Activated naive CD8-positive, alpha-beta T cell (primary cell): ENCODE data around the gene BRD1.

Experiments used
- H3K27ac Mint-ChIP-seq: one replicate; pipeline ENCODE4 v1.8.0; 2021; ENCODE audit warnings: mixed read lengths
- H3K27me3 Mint-ChIP-seq: one replicate; pipeline ENCODE4 v1.8.0; 2021; ENCODE audit warnings: mixed read lengths
- H3K36me3 Mint-ChIP-seq: one replicate; pipeline ENCODE4 v1.8.0; 2021; ENCODE audit warnings: mixed read lengths
- H3K4me1 Mint-ChIP-seq: one replicate; pipeline ENCODE4 v1.8.0; 2021; ENCODE audit warnings: low read depth, mixed read lengths
- H3K4me3 Mint-ChIP-seq: one replicate; pipeline ENCODE4 v1.8.0; 2021; ENCODE audit warnings: mild to moderate bottlenecking, mixed read lengths
- H3K9me3 Mint-ChIP-seq: one replicate; pipeline ENCODE4 v1.8.0; 2021; ENCODE audit warnings: low read depth, mixed read lengths

The BRD1 gene

GRCh38 chr22:49803737-49804375 lies 23.8 kb downstream of the BRD1 start:
- Mint-ChIP-seq H3K27ac (no peak overlapping the region), H3K36me3 (peaks cover 2% of the 10 kb centered on the region), H3K4me3 (no peak overlapping the region), H3K4me1 (peaks cover 59% of the 10 kb centered on the region), H3K9me3 (no peaks in the 10 kb centered on the region), H3K27me3 (no peaks in the 10 kb centered on the region)

- H3K4me1 Mint-ChIP-seq = peaks cover 53% of the 10 kb centered on the region
- H3K4me3 Mint-ChIP-seq = no peak overlapping the region
- peaks cover 2% of the 10 kb centered on the region for H3K36me3 Mint-ChIP-seq
- H3K9me3 Mint-ChIP-seq = no peaks in the 10 kb centered on the region
- no peaks in the 10 kb centered on the region for H3K27me3 Mint-ChIP-seq
- H3K27ac Mint-ChIP-seq = peak overlapping the region; percentile 41
Measured at GRCh38 chr22:49803134-49803533, 24.5 kb downstream of the BRD1 start.

- peaks cover 37% of the 10 kb centered on the region for H3K4me1 Mint-ChIP-seq
- no peak overlapping the region for H3K27ac Mint-ChIP-seq
- peaks cover 2% of the 10 kb centered on the region for H3K36me3 Mint-ChIP-seq
Measured at GRCh38 chr22:49801391-49802060, 26.1 kb downstream of the BRD1 start.

GRCh38 chr22:49800408-49801238 lies 27.1 kb downstream of the BRD1 start:
- no peak overlapping the region for H3K27ac Mint-ChIP-seq
- no peaks in the 10 kb centered on the region for H3K27me3 Mint-ChIP-seq
- H3K4me3 Mint-ChIP-seq = no peak overlapping the region
- no peaks in the 10 kb centered on the region for H3K36me3 Mint-ChIP-seq
- no peaks in the 10 kb centered on the region for H3K9me3 Mint-ChIP-seq
- H3K4me1 Mint-ChIP-seq = peaks cover 30% of the 10 kb centered on the region

More at GRCh38 chr22:49801391-49802060, 26.1 kb downstream of the BRD1 start:
- Mint-ChIP-seq H3K4me3 (no peak overlapping the region), H3K9me3 (no peaks in the 10 kb centered on the region), H3K27me3 (no peaks in the 10 kb centered on the region)

GRCh38 chr22:49799431-49800075 lies 28.1 kb downstream of the BRD1 start:
- Mint-ChIP-seq H3K27me3 (no peaks in the 10 kb centered on the region), H3K9me3 (no peaks in the 10 kb centered on the region), H3K4me1 (peaks cover 26% of the 10 kb centered on the region), H3K36me3 (no peaks in the 10 kb centered on the region), H3K4me3 (no peak overlapping the region), H3K27ac (no peak overlapping the region)

GRCh38 chr22:49798486-49799151 lies 29.1 kb downstream of the BRD1 start:
- Mint-ChIP-seq H3K27ac (peak overlapping the region; percentile 50), H3K4me1 (peaks cover 21% of the 10 kb centered on the region), H3K4me3 (no peak overlapping the region), H3K36me3 (no peaks in the 10 kb centered on the region), H3K27me3 (no peaks in the 10 kb centered on the region), H3K9me3 (no peaks in the 10 kb centered on the region)

- Mint-ChIP-seq H3K27me3 (no peaks in the 10 kb centered on the region), H3K27ac (no peak overlapping the region), H3K9me3 (no peaks in the 10 kb centered on the region), H3K36me3 (no peaks in the 10 kb centered on the region), H3K4me1 (peaks cover 17% of the 10 kb centered on the region), H3K4me3 (no peak overlapping the region)
Measured at GRCh38 chr22:49797706-49798105, 30.0 kb downstream of the BRD1 start.

GRCh38 chr22:49796596-49797270 lies 30.9 kb downstream of the BRD1 start:
- Mint-ChIP-seq H3K27me3 (no peaks in the 10 kb centered on the region), H3K27ac (no peak overlapping the region), H3K4me3 (no peak overlapping the region), H3K4me1 (peaks cover 15% of the 10 kb centered on the region), H3K36me3 (no peaks in the 10 kb centered on the region), H3K9me3 (no peaks in the 10 kb centered on the region)

GRCh38 chr22:49795521-49795920 lies 32.2 kb downstream of the BRD1 start:
- Mint-ChIP-seq H3K27me3 (no peaks in the 10 kb centered on the region), H3K36me3 (no peaks in the 10 kb centered on the region), H3K27ac (no peak overlapping the region), H3K4me1 (peaks cover 17% of the 10 kb centered on the region), H3K9me3 (no peaks in the 10 kb centered on the region), H3K4me3 (no peak overlapping the region)

- Mint-ChIP-seq H3K9me3 (no peaks in the 10 kb centered on the region), H3K27me3 (no peaks in the 10 kb centered on the region), H3K36me3 (no peaks in the 10 kb centered on the region), H3K4me1 (peaks cover 27% of the 10 kb centered on the region), H3K4me3 (no peak overlapping the region), H3K27ac (no peak overlapping the region)
Measured at GRCh38 chr22:49793871-49794270, 33.8 kb downstream of the BRD1 start.

- Mint-ChIP-seq H3K4me1 (peaks cover 33% of the 10 kb centered on the region), H3K36me3 (no peaks in the 10 kb centered on the region), H3K9me3 (no peaks in the 10 kb centered on the region), H3K27ac (no peak overlapping the region), H3K27me3 (no peaks in the 10 kb centered on the region), H3K4me3 (no peak overlapping the region)
Measured at GRCh38 chr22:49793296-49793695, 34.4 kb downstream of the BRD1 start.

- H3K27ac Mint-ChIP-seq = peak overlapping the region; percentile 46
- no peak overlapping the region for H3K4me3 Mint-ChIP-seq
- no peaks in the 10 kb centered on the region for H3K9me3 Mint-ChIP-seq
- peaks cover 39% of the 10 kb centered on the region for H3K4me1 Mint-ChIP-seq
- H3K36me3 Mint-ChIP-seq = peaks cover 2% of the 10 kb centered on the region
- H3K27me3 Mint-ChIP-seq = no peaks in the 10 kb centered on the region
Measured at GRCh38 chr22:49792107-49792506, 35.6 kb downstream of the BRD1 start.

GRCh38 chr22:49791682-49792081 lies 36.0 kb downstream of the BRD1 start:
- Mint-ChIP-seq H3K4me3 (no peak overlapping the region), H3K27ac (peak overlapping the region; percentile 43), H3K27me3 (no peaks in the 10 kb centered on the region), H3K9me3 (no peaks in the 10 kb centered on the region), H3K36me3 (peaks cover 2% of the 10 kb centered on the region), H3K4me1 (peaks cover 39% of the 10 kb centered on the region)

GRCh38 chr22:49790912-49791311 lies 36.8 kb downstream of the BRD1 start:
- Mint-ChIP-seq H3K4me3 (peak overlapping the region; percentile 81), H3K27ac (peak overlapping the region; percentile 81), H3K36me3 (peaks cover 2% of the 10 kb centered on the region), H3K4me1 (peaks cover 39% of the 10 kb centered on the region), H3K27me3 (no peaks in the 10 kb centered on the region), H3K9me3 (no peaks in the 10 kb centered on the region)
